CD8-positive, alpha-beta memory T cell (primary cell): ENCODE data around the gene EEFSEC. TPM values are rescaled to one million over a fixed set of nuclear protein-coding genes. Genes with fewer than 3 reads are reported as not detected.

ENCODE experiments used
- CTCF ChIA-PET: fragments of 350-600 bp; sonication (Branson Sonifier 250); formaldehyde crosslinking; loops from one replicate; lab custom pipeline; 2021; ENCODE audit warnings: antibody characterized with exemption; lab: Charles Lee
- POLR2A ChIA-PET: fragments of 350-600 bp; sonication (Branson Sonifier 250); formaldehyde crosslinking; loops from one replicate; lab custom pipeline; 2021; ENCODE audit warnings: antibody characterized with exemption; lab: Charles Lee
- DNase-seq, 5 donors: peaks; one replicate each; pipeline versions ENCODE4 v3.0.0 to v3.0.0-alpha.2; 2020 to 2022; ENCODE audit warnings: mixed read lengths in 1 of 5
- H3K27ac ChIP-seq: one replicate; pipeline ENCODE4 v1.7.0; 2013; ENCODE audit warnings: low read depth, mild to moderate bottlenecking, low read length, moderate library complexity
- H3K27me3 ChIP-seq: 2 replicates; pipeline ENCODE4 v1.7.0; 2013; ENCODE audit warnings: low read length, mild to moderate bottlenecking; ENCODE audit not compliant: insufficient read depth, poor library complexity, severe bottlenecking
- H3K36me3 ChIP-seq: 2 replicates; pipeline ENCODE4 v1.7.0; 2013; ENCODE audit warnings: mild to moderate bottlenecking, low read length, moderate library complexity; ENCODE audit not compliant: insufficient read depth
- H3K4me1 ChIP-seq: 2 replicates; pipeline ENCODE4 v1.7.0; 2013; ENCODE audit warnings: mild to moderate bottlenecking, low read length, moderate library complexity; ENCODE audit not compliant: insufficient read depth
- H3K4me3 ChIP-seq: 2 replicates; pipeline ENCODE4 v1.7.0; 2013; ENCODE audit warnings: mild to moderate bottlenecking, low read length
- H3K9me3 ChIP-seq: 2 replicates; pipeline ENCODE4 v1.7.0; 2013; ENCODE audit warnings: mild to moderate bottlenecking, low read length
- H3K27ac Mint-ChIP-seq, 8 donors: one replicate each; pipeline ENCODE4 v1.8.0; 2020 to 2021; ENCODE audit warnings: mixed read lengths in 8 of 8, mild to moderate bottlenecking in 6 of 8, inconsistent platforms in 3 of 8, moderate library complexity in 3 of 8
- H3K27me3 Mint-ChIP-seq, 2 donors: one replicate each; pipeline ENCODE4 v1.8.0; 2020 to 2021; ENCODE audit warnings: mixed read lengths in 2 of 2, mild to moderate bottlenecking in 1 of 2, moderate library complexity in 1 of 2
- H3K36me3 Mint-ChIP-seq, 3 donors: one replicate each; pipeline ENCODE4 v1.8.0; 2020 to 2021; ENCODE audit warnings: mixed read lengths in 3 of 3, inconsistent platforms in 1 of 3, mild to moderate bottlenecking in 1 of 3
- H3K4me1 Mint-ChIP-seq, 3 donors: one replicate each; pipeline ENCODE4 v1.8.0; 2020 to 2021; ENCODE audit warnings: mixed read lengths in 3 of 3, inconsistent platforms in 1 of 3, mild to moderate bottlenecking in 1 of 3
- H3K4me3 Mint-ChIP-seq, 7 donors: one replicate each; pipeline ENCODE4 v1.8.0; 2020 to 2021; ENCODE audit warnings: mixed read lengths in 7 of 7, mild to moderate bottlenecking in 6 of 7, moderate library complexity in 4 of 7, inconsistent platforms in 2 of 7
- H3K9me3 Mint-ChIP-seq, 5 donors: one replicate each; pipeline ENCODE4 v1.8.0; 2020 to 2022; ENCODE audit warnings: mixed read lengths in 5 of 5, mild to moderate bottlenecking in 3 of 5, moderate library complexity in 2 of 5, inconsistent platforms in 1 of 5
- polyA plus RNA-seq: library from polyadenylated mRNA; unstranded; fragments of 300-500 nt; fragmentation: Illumina TruSeq; gene quantifications from one replicate; pipeline ENCODE4 v1.2.3, GENCODE V29; 2021
- total RNA-seq, 2 experiments: library from RNA; stranded (reverse); gene quantifications; one replicate each; pipeline ENCODE4 v1.2.3, GENCODE V29; 2021

The EEFSEC gene
- total and polyA plus RNA-seq, 3 experiments from 2014 or later = 20.4 to 28.6 (median 21.8) TPM

GRCh38 chr3:128296469-128297251, 143.4 kb downstream of the EEFSEC start:
- H3K4me3 Mint-ChIP-seq = peak overlapping the region in 2 of 7 donors; percentile 26 to 49
- Histone ChIP-seq H3K4me3 (no peak overlapping the region), H3K27me3 (no peaks in the 10 kb centered on the region), H3K27ac (no peak overlapping the region), H3K9me3 (no peaks in the 10 kb centered on the region), H3K4me1 (peaks cover 44% of the 10 kb centered on the region), H3K36me3 (no peaks in the 10 kb centered on the region)
- DNase-seq = no peak
- ChIA-PET CTCF (interaction anchor here (1.0 to 1.3 kb wide), 2 partner anchors 25 to 69 kb away, joined by 3 to 4 read pairs; no protein-coding TSS in a partner anchor), POLR2A (no interaction called here)
- H3K27me3 Mint-ChIP-seq = no peaks in the 10 kb centered on the region
- H3K36me3 Mint-ChIP-seq = peaks cover 6 to 16% (median 9%) of the 10 kb centered on the region in 3 donors
- H3K4me1 Mint-ChIP-seq = peaks cover 28 to 42% (median 36%) of the 10 kb centered on the region in 3 donors
- no peaks in the 10 kb centered on the region for H3K9me3 Mint-ChIP-seq
- H3K27ac Mint-ChIP-seq = peak overlapping the region in 5 of 8 donors; percentile 23 to 94 (median 58)

- peaks cover 44% of the 10 kb centered on the region for H3K4me1 ChIP-seq
- Mint-ChIP-seq H3K27me3 (no peaks in the 10 kb centered on the region), H3K36me3 (peaks cover 6 to 16% (median 10%) of the 10 kb centered on the region in 3 donors), H3K27ac (peak overlapping the region in 1 of 8 donors; percentile 38), H3K4me1 (peaks cover 28 to 40% (median 36%) of the 10 kb centered on the region in 3 donors), H3K4me3 (no peak overlapping the region), H3K9me3 (no peaks in the 10 kb centered on the region)
- no peak overlapping the region for H3K4me3 ChIP-seq
- ChIA-PET CTCF (interaction anchor here (0.9 to 1.3 kb wide), 4 partner anchors 11 to 70 kb away, joined by 3 to 4 read pairs (median 3); no protein-coding TSS in a partner anchor), POLR2A (no interaction called here)
- H3K27ac ChIP-seq = no peak overlapping the region
- no peaks in the 10 kb centered on the region for H3K9me3 ChIP-seq
- no peaks in the 10 kb centered on the region for H3K27me3 ChIP-seq
- DNase-seq = no peak
- no peaks in the 10 kb centered on the region for H3K36me3 ChIP-seq
Observed at GRCh38 chr3:128297401-128298138, 144.3 kb downstream of the EEFSEC start.

GRCh38 chr3:128301186-128302023, 148.1 kb downstream of the EEFSEC start:
- no peaks in the 10 kb centered on the region for H3K27me3 Mint-ChIP-seq
- peaks cover 12% of the 10 kb centered on the region for H3K4me1 ChIP-seq
- no peak overlapping the region for H3K4me3 ChIP-seq
- no peaks in the 10 kb centered on the region for H3K27me3 ChIP-seq
- no peak overlapping the region for H3K4me3 Mint-ChIP-seq
- ChIA-PET POLR2A (no interaction called here), CTCF (interaction anchor here (2.0 kb wide), 1 partner anchor 7 kb away, joined by 4 read pairs; no protein-coding TSS in a partner anchor)
- no peak for DNase-seq
- H3K36me3 ChIP-seq = no peaks in the 10 kb centered on the region
- H3K27ac ChIP-seq = no peak overlapping the region
- H3K9me3 Mint-ChIP-seq = no peaks in the 10 kb centered on the region
- H3K36me3 Mint-ChIP-seq = peaks cover 9 to 16% (median 15%) of the 10 kb centered on the region in 3 donors
- H3K27ac Mint-ChIP-seq = no peak overlapping the region
- H3K9me3 ChIP-seq = no peaks in the 10 kb centered on the region
- peaks cover 4 to 7% (median 6%) of the 10 kb centered on the region in 3 donors for H3K4me1 Mint-ChIP-seq

GRCh38 chr3:128306481-128306880, 153.2 kb downstream of the EEFSEC start:
- H3K4me3 ChIP-seq = no peak overlapping the region
- Mint-ChIP-seq H3K4me3 (no peak overlapping the region), H3K9me3 (no peaks in the 10 kb centered on the region), H3K27ac (no peak overlapping the region), H3K27me3 (no peaks in the 10 kb centered on the region), H3K4me1 (peaks cover 0 to 4% (median 2%) of the 10 kb centered on the region in 3 donors), H3K36me3 (peaks cover 3 to 22% (median 13%) of the 10 kb centered on the region in 3 donors)
- POLR2A ChIA-PET = no interaction called here
- H3K4me1 ChIP-seq = no peaks in the 10 kb centered on the region
- CTCF ChIA-PET = interaction anchor here (1.9 kb wide), 1 partner anchor 15 kb away, joined by 6 read pairs; no protein-coding TSS in a partner anchor
- H3K36me3 ChIP-seq = no peaks in the 10 kb centered on the region
- H3K27me3 ChIP-seq = no peaks in the 10 kb centered on the region
- no peak for DNase-seq
- no peak overlapping the region for H3K27ac ChIP-seq
- no peaks in the 10 kb centered on the region for H3K9me3 ChIP-seq

- Histone ChIP-seq H3K36me3 (no peaks in the 10 kb centered on the region), H3K27ac (no peak overlapping the region), H3K4me1 (no peaks in the 10 kb centered on the region), H3K9me3 (no peaks in the 10 kb centered on the region), H3K4me3 (no peak overlapping the region), H3K27me3 (no peaks in the 10 kb centered on the region)
- no peak for DNase-seq
- Mint-ChIP-seq H3K36me3 (peaks cover 7 to 23% (median 18%) of the 10 kb centered on the region in 3 donors), H3K9me3 (no peaks in the 10 kb centered on the region), H3K27me3 (no peaks in the 10 kb centered on the region), H3K4me3 (no peak overlapping the region), H3K4me1 (peaks cover 0 to 4% (median 2%) of the 10 kb centered on the region in 3 donors), H3K27ac (peak overlapping the region in 1 of 8 donors; percentile 24)
- POLR2A ChIA-PET = no interaction called here
- CTCF ChIA-PET = interaction anchor here (1.9 kb wide), 1 partner anchor 15 kb away, joined by 6 read pairs; no protein-coding TSS in a partner anchor
Observed at GRCh38 chr3:128307029-128307633, 153.8 kb downstream of the EEFSEC start.

- H3K4me3 Mint-ChIP-seq = peak overlapping the region in 1 of 7 donors; percentile 28
- DNase-seq = no peak
- Histone ChIP-seq H3K36me3 (no peaks in the 10 kb centered on the region), H3K27me3 (no peaks in the 10 kb centered on the region), H3K4me1 (peaks cover 3% of the 10 kb centered on the region), H3K9me3 (no peaks in the 10 kb centered on the region), H3K4me3 (no peak overlapping the region), H3K27ac (no peak overlapping the region)
- H3K27me3 Mint-ChIP-seq = no peaks in the 10 kb centered on the region
- H3K9me3 Mint-ChIP-seq = no peaks in the 10 kb centered on the region
- H3K27ac Mint-ChIP-seq = peak overlapping the region in 1 of 8 donors; percentile 70
- ChIA-PET POLR2A (no interaction called here), CTCF (interaction anchor here (0.6 to 1.6 kb wide), 5 partner anchors 8 to 15 kb away, joined by 3 to 10 read pairs (median 4); no protein-coding TSS in a partner anchor)
- H3K4me1 Mint-ChIP-seq = peaks cover 0 to 4% (median 2%) of the 10 kb centered on the region in 3 donors
- peaks cover 7 to 23% (median 21%) of the 10 kb centered on the region in 3 donors for H3K36me3 Mint-ChIP-seq
Observed at GRCh38 chr3:128307781-128308469, 154.6 kb downstream of the EEFSEC start.
